Mammary epithelial cell (primary cell): Measurements from ENCODE around the gene SRP72.
"Not testable (repeated sequence)": the region's sequence is repeated elsewhere in the genome, so short reads cannot be mapped to it uniquely, and the experiment has no call there.

Source experiments
- EZH2 ChIP-seq: IDR thresholded peaks from 2 replicates; pipeline ENCODE4 v1.6.1; 2012; ENCODE audit warnings: low read length, inconsistent platforms, borderline replicate concordance
- TF ChIP-seq, protein P1 (sequence below), 2 donors: IDR thresholded peaks in 1 of 2; conservative IDR thresholded peaks in 1 of 2; 2 replicates each; pipeline ENCODE4 v1.5.1; 2011 to 2012; ENCODE audit warnings: inconsistent platforms in 2 of 2, low read length in 2 of 2, mild to moderate bottlenecking in 2 of 2, control low read depth in 1 of 2, low read depth in 1 of 2; ENCODE audit not compliant: insufficient read depth in 1 of 2; ENCODE audit errors: extremely low read depth in 1 of 2

DNA sequence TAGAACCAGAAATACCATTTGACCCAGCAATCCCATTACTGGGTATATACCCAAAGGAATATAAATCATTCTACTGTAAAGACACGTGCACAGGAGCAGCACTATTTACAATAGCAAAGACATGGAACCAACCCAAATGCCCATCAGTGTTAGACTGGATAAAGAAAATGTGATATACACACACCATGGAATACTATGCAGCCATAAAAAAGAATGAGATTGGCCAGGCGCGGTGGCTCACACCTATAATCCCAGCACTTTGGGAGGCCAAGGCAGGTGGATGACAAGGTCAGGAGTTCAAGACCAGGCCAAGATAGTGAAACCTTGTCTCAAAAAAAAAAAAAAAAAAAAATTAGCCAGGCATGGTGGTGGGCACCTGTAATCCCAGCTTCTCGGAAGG lies 17.9 kb upstream of the SRP72 start:
- TF ChIP-seq, protein P1, sequence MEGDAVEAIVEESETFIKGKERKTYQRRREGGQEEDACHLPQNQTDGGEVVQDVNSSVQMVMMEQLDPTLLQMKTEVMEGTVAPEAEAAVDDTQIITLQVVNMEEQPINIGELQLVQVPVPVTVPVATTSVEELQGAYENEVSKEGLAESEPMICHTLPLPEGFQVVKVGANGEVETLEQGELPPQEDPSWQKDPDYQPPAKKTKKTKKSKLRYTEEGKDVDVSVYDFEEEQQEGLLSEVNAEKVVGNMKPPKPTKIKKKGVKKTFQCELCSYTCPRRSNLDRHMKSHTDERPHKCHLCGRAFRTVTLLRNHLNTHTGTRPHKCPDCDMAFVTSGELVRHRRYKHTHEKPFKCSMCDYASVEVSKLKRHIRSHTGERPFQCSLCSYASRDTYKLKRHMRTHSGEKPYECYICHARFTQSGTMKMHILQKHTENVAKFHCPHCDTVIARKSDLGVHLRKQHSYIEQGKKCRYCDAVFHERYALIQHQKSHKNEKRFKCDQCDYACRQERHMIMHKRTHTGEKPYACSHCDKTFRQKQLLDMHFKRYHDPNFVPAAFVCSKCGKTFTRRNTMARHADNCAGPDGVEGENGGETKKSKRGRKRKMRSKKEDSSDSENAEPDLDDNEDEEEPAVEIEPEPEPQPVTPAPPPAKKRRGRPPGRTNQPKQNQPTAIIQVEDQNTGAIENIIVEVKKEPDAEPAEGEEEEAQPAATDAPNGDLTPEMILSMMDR (conservative IDR thresholded peaks at IDR 0.05 in 1 of 2, IDR thresholded peaks at IDR 0.05 in 1 of 2; ENCODE audit: extremely low read depth in 1 of 2, insufficient read depth in 1 of 2, low read depth in 1 of 2, low read length in 2 of 2), result not testable (repeated sequence)
- TF ChIP-seq EZH2, result not testable (repeated sequence)
